Stimulated activated CD4-positive, alpha-beta T cell treated with anti-CD3 and anti-CD28 coated beads, Interleukin-12 subunit alpha, Interleukin-12 subunit beta, amount 100 ng/mL, for 4 hours (primary cell): ENCODE data around the gene ASB3.
"Not testable (repeated sequence)": the region's sequence is repeated elsewhere in the genome, so short reads cannot be mapped to it uniquely, and the experiment has no call there.

Source experiments
- DNase-seq: peaks from one replicate; pipeline ENCODE4 v3.0.0-alpha.2; 2020

ASB3 gene

DNA sequence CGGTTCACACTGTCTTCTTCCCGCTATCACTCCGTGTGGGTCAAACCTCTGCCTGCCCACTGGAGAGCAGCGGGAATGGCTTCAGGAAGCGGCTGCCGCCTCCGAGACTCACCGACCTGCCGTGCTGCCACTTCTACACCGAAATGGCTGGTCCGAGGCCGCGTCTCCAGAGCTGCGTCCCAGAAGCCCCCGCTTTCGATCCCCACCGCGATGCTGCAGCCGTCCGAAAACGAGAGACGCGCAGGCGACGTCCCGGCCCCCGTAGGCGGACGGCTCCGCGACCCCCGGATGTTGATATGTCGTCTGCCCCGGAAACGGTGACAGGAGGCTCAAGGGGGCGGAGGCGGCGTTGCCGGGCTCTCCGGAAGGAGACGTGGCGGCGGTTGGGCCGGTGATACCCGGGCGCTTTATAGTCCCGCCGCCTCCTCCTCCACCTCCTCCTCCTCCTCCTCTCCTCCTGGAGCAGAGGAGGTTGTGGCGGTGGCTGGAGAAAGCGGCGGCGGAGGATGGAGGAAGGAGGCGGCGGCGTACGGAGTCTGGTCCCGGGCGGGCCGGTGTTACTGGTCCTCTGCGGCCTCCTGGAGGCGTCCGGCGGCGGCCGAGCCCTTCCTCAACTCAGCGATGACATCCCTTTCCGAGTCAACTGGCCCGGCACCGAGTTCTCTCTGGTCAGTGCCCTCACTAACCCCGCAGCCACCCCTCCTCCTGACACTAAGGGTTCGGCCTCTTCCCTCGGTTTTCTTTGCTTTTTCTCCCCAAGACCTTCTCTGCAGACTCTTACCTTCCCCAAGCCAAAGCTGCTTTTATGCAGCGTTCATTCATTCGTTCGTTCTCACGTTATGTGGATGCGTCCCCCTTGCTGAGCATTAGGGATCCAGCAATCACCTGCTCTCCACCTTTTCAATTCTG lies at the start of gene ASB3, which contains the start of gene ERLEC1:
ASB3 (minus strand) TSS at position 249 of the 909 bp plus-strand sequence. CDS start 21,381 bp downstream, outside the sequence.
ERLEC1 (plus strand) TSS at position 340 of the 909 bp plus-strand sequence; CDS start at position 507, 167 bp downstream.
- DNase-seq = peak; percentile 79

DNA sequence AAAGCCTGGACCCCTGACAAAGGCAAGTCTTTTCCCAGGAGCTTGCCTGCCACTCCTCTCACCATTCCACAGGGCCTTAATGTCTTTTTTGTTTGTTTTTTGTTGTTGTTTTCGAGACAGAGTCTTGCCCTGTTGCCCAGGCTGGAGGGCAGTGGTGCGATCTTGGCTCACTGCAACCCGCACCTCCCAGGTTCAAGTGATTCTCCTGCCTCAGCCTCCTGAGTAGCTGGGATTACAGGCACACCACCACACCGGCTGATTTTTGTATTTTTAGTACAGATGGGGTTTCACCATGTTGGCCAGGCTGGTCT lies 43.2 kb upstream of the ASB3 start:
- DNase-seq = not testable (repeated sequence)

DNA sequence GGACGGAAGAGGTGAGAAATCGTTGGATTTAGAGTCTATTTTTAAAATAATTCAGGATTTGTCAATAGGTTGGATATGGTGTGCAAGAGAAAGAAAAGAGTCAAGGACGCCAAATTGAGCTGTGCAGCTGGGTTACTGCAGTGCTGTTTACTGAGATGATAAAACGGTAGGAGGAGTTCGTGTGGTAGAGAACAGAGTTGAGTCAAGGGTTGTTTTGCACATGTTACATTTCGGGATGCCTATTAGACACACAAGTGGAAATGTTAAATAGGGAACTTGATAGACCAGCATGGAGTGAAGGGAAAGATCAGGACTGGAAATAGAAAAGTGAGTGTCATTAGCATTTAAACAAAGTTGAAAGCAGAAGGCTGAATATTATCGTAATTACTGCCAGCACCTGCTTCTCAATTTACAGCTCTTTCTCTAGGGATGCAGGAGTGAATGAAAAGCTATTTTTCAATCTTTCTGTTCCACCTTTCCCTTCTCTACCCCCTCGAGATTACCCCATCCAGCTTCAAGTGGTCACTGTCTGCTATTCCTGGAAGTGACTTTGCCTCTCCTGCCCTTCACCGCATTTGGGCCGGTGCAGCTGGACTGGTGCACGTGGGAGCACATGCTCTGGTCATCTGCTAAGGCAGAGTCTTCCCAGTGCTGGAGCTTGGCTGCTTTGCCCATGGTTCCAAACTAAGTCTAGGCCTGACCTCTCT lies 42.7 kb upstream of the ASB3 start:
- DNase-seq = no peak

DNA sequence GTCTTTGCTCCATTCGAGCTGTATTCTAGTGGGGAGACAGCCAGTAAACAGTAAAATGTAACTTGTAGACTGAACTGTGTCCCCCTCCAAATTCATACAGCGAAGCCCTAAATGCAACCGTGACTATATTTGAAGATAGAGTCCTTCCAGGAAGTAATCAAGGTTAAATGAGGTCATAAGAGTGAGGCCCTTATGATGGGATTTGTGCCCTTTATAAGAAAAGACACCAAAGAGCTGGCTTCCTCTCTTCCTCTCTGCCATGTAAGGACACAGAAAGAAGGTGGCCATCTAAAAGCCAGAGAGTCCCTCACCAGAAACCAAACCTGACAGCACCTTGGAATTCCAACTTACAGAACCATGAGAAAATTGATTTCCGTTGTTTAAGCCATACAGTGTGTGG lies 41.6 kb upstream of the ASB3 start:
- DNase-seq = no peak

- DNase-seq = no peak
Measured at GRCh38 chr2:53827398-53828175, 40.8 kb upstream of the ASB3 start.

- DNase-seq = no peak
Measured at GRCh38 chr2:53826587-53827397, 40.0 kb upstream of the ASB3 start.

- no peak for DNase-seq
Measured at GRCh38 chr2:53826030-53826410, 39.3 kb upstream of the ASB3 start.

- DNase-seq = not testable (repeated sequence)
Measured at GRCh38 chr2:53823639-53824038, 36.9 kb upstream of the ASB3 start.

- DNase-seq = no peak
Measured at GRCh38 chr2:53821810-53822209, 35.1 kb upstream of the ASB3 start.

GRCh38 chr2:53820711-53821110 lies 34.0 kb upstream of the ASB3 start:
- no peak for DNase-seq

DNA sequence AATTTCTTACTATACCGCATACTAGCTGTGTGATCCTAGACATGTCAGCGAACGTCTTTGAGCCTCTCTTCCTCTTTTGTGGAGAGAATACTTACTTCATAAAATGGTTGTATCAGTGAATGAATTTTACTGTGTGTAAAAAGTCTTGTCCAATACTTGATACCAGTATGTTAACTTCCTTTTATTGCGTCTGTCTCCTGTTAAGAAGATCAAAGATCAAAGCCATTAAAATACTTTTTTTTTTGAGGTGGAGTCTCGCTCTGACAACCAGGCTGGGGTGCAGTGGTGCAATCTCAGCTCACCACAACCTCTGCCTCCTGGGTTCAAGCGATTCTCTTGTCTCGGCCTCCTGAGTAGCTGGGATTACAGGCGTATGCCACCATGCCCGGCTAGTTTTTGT lies 33.3 kb upstream of the ASB3 start:
- no peak for DNase-seq

- no peak for DNase-seq
Measured at GRCh38 chr2:53819634-53820033, 32.9 kb upstream of the ASB3 start.

DNA sequence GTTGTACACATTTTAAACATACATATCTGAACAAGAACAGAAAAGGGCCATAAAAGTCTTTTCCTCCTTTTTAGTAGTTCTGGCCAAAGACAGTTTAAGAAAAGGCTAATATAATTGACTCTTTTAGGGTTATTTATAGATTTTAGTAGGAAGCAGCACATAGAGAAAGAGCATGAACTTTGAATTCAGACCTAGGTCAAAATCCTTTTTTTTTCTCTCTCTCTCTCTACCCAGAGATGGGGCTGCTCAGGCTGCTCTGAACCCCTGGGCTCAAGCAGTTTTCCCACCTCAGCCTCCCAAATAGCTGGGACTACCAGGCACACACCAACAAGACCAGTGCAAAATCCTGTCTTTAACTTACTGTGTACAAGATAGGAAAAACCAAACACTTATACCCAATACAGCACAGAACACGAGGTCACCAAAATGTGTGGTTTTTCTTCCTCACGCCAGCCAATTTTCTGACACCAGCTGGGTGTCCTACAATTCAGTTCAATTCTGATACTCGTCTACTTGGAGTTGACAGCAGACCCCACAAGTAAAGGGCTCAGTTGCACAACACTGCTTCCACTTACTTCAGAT lies 32.2 kb upstream of the ASB3 start:
- no peak for DNase-seq

DNA sequence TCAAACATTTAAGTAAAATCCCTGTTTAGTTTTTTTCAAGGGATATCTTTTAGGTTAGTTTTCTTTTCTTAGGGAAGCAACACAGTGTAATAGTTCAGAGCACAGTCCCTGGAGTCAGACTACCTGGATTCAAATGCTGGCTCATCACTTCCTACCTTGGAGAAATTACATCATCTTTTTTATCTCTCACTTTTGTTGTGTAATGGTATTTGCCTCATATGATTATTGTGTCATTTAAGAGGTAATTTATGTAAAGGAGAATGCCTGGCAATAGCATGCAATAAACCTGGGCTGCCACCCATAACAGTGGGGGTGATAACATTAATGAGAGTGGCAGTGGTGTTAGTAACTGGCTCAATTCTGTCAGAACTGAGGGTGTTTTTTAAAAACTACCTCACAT lies 26.4 kb upstream of the ASB3 start:
- no peak for DNase-seq

DNA sequence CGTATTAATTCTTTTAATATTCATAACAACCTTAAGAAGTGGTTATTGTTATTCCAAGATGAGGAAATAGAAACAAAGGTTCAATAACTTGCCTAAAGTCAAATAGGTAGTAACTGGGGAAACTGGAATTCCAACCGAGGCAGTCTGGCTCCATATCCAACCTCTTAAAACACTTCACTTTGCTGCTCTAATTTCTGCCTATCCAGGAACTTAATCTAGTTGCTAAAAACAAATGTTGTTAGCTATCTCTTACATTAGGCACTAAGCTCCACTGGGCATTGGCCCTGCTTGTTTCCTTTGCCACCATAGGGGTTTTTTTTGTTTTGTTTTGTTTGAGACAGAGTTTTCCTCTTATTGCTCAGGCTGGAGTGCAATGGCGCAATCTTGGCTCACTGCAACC lies 24.8 kb upstream of the ASB3 start:
- DNase-seq = no peak

GRCh38 chr2:53802617-53803151 lies 15.9 kb upstream of the ASB3 start:
- no peak for DNase-seq

DNA sequence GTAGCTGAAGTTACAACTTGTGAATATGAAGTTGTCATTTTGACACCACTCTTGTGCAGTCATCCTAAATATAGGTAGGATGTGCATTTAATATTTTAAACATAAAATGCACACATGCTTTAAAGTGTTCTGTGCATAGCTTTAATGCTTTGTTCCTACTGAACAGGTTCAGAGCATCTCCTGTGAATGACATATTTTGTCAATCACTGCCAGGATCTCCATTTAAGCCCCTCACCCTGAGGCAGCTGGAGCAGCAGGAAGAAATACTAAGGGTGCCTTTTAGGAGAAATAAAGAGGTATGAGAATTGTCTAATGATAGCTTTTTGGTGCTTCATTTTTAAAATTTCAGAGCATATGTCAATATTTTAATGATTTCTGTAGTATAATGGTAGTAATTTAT lies 14.8 kb upstream of the ASB3 start:
- DNase-seq = no peak

GRCh38 chr2:53793821-53794220 lies 7.1 kb upstream of the ASB3 start:
- DNase-seq = no peak

GRCh38 chr2:53793261-53793660 lies 6.5 kb upstream of the ASB3 start:
- no peak for DNase-seq

DNA sequence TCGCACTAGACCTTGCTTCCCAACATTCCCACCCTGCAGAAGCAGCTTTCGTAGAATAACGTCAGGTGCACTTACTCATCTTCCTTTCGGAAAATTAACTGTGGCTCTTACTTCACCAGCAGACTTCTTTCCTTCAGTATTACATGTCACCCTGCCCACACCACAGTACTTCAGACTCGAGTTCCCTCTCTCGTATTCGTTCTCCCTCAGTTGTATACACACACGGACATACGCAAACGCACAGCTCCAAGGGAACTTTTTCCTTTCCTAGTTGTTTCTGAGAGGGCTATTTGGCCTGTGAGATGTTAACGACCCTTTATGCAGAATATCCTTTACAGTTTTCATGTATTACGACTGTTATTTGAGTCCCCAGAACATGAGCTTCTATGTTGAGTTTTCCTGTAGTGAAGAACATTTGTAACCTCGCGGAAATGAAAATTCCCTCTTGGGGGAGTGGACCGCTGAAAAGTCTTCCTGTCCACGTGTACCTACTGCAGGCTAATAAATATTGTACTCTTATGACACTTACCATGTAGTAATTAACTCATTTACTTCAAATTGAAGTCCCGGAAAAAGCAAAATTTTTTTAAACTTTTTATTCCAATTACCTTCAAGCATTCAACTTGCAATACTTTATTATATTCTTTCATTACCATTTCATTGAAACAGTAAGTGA lies 999 bp upstream of the ASB3 start:
- DNase-seq = no peak

DNA sequence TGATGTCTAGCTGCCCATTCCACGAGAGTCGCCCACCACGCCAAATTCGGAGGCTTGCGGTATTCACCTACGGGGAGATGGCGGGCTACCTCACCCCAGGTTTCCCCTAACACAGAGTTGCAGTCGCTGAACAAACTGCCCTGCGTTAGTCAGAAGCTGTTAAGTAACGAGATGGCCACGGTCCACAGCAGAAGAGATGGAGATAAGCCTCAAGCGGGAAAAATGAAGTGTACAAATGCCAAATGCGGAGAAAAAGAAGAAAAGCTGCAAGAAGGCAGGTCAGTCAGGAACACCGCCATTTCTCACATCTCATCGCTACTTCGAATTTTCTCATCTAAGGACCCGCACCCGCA lies 425 bp downstream of the ASB3 start:
- peak; percentile 5 for DNase-seq
